Esophagus (tissue), 2 donors: ENCODE measurements around the gene VWCE. TPM values are rescaled to one million over a fixed set of nuclear protein-coding genes. Genes with fewer than 3 reads are reported as not detected.

Experiments used
- H3K27ac ChIP-seq, 2 donors: one replicate each; pipeline ENCODE4 v1.5.1; 2013; ENCODE audit warnings: low read depth in 2 of 2, mild to moderate bottlenecking in 2 of 2, inconsistent platforms in 1 of 2, low read length in 1 of 2, moderate library complexity in 1 of 2
- H3K27me3 ChIP-seq, 2 donors: one replicate each; pipeline ENCODE4 v1.6.1; 2013; ENCODE audit warnings: low read length in 2 of 2, control low read depth in 1 of 2, mild to moderate bottlenecking in 1 of 2; ENCODE audit not compliant: insufficient read depth in 2 of 2, control insufficient read depth in 1 of 2
- H3K36me3 ChIP-seq, 2 donors: one replicate each; pipeline ENCODE4 v1.6.1; 2013; ENCODE audit warnings: low read length in 1 of 2; ENCODE audit not compliant: control insufficient read depth in 2 of 2, insufficient read depth in 2 of 2
- H3K4me1 ChIP-seq, 2 donors: one replicate each; pipeline ENCODE4 v1.6.1; 2013; ENCODE audit warnings: low read length in 1 of 2; ENCODE audit not compliant: control insufficient read depth in 2 of 2, insufficient read depth in 2 of 2
- H3K4me3 ChIP-seq, 2 donors: one replicate each; pipeline ENCODE4 v1.5.1; 2013; ENCODE audit warnings: low read length in 2 of 2, mild to moderate bottlenecking in 2 of 2, low read depth in 1 of 2, moderate library complexity in 1 of 2
- H3K9me3 ChIP-seq, 2 donors: one replicate each; pipeline ENCODE4 v1.6.1; 2013; ENCODE audit warnings: mild to moderate bottlenecking in 2 of 2, low read depth in 1 of 2, low read length in 1 of 2, moderate library complexity in 1 of 2; ENCODE audit not compliant: control insufficient read depth in 2 of 2, insufficient read depth in 1 of 2
- WGBS, 2 donors: extraction: QIAGEN DNeasy Blood & Tissue Kit; methylation state at CpG; one replicate each; pipeline ENCODE4 v1.1.7; 2013; 5-methylcytosine and 5-hydroxymethylcytosine counted together
- polyA plus RNA-seq, 2 donors: library from polyadenylated mRNA; stranded (reverse); fragments of 200-250 nt; gene quantifications; one replicate each; pipeline ENCODE4 v1.2.3, GENCODE V29; 2013
- donor health status: healthy with polysubstance abuse.
- donor health status: Bipolar disorder and iron deficiency.

The VWCE gene
- polyA plus RNA-seq, 2 donors = 0.34 to 0.61 TPM

DNA sequence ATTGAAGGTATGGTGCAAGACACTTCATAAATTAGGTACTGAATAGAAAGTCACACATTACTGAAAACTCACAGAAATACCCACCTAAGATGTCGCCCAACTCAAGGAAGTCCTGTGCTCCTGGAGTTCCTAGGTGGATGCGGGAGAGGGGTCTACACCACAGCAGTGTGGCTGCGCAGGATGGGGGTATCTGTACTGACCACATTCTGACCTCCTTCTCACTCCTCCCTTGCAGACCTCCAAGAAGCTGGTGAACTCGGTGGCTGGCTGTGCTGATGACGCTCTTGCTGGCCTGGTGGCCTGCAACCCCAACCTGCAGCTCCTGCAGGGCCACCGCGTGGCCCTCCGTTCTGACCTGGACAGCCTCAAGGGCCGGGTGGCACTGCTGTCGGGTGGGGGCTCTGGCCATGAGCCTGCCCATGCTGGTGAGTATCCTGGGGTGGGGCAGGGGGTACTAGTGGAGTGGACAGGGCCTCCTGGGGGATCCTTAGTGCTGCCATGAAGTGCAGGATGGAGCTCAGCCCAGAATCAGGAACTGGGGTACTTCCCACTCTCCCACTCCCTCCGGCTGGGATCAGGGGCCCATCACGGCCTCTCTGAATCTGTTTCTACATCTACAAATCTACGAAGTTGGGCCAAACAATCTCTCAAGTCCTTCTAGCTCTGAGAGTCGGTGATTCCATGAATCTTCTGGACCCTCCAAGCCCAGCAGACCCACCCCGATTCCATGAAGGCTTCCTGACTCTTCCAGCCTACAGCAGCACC, 42.8 kb upstream of the VWCE start:
- Histone ChIP-seq H3K27me3 (no peaks in the 10 kb centered on the region), H3K36me3 (peaks cover 0 to 8% of the 10 kb centered on the region in 2 donors), H3K4me3 (no peak overlapping the region), H3K9me3 (no peaks in the 10 kb centered on the region), H3K27ac (no peak overlapping the region), H3K4me1 (peaks cover 3 to 7% of the 10 kb centered on the region in 2 donors)
- WGBS, 2 donors = 90 to 94% methylated on average over 15 of the region's 15 CpGs

DNA sequence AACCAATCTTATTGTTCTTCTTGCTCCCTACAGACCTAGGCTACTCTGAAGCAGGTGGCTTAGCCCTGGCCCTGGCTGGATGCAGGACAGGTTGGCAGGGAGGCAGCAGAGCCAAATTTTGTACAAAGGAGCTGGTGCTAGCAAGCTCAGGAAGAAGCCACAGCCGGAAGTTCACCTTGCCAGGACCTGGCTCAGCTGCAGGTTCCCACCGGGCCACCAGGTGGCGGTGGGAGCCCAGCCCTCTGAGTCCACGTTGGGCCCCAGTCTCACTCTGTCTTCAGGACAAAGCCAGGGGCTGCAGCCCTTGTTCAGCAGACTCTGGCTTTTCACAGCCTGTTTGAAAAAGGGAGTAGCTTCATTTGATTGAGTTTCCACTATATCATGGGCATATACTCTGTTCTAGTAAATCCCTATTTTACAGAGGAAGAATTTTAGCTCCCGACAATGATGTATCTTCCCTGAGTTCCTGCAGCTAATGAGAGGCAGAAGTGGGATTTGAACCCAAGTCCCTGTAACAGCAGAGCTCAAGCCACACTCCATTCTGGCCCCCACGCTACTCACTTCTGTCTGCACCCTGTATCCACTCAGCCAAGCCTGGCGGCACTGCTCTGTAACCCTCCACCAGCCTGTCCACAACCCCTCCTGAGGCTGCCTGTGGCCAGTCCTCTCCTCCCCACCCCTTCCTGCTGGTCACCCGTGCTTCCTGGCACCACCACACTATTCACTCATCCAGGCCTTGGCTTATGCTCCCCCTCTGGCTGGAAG, 41.2 kb upstream of the VWCE start:
- Histone ChIP-seq H3K4me1 (peaks cover 3 to 7% of the 10 kb centered on the region in 2 donors), H3K27ac (peak overlapping the region; percentile 72 to 87), H3K4me3 (no peak overlapping the region), H3K9me3 (no peaks in the 10 kb centered on the region), H3K36me3 (peaks cover 0 to 8% of the 10 kb centered on the region in 2 donors), H3K27me3 (no peaks in the 10 kb centered on the region)
- 28 to 32% methylated on average over 8 of the region's 8 CpGs for WGBS, 2 donors

DNA sequence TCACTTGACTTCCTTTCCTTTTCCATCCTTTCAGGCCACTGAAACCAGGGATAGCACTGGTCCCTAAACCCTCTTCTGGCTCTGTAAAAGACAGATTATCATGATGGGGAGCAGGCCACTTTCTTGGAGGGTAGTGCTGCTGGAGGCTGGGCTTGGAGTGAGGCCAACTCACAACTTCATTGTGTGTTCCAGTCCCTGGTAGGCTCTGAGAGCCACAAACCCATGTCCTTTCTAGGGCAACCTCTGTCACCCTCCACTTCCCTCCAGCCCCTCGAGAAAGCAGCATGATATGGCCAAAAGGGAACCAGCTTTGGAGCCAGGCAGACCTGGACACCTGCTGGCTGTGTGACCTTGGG, 40.2 kb upstream of the VWCE start:
- Histone ChIP-seq H3K4me3 (no peak overlapping the region), H3K27me3 (no peaks in the 10 kb centered on the region), H3K4me1 (peaks cover 3 to 9% of the 10 kb centered on the region in 2 donors), H3K27ac (peak overlapping the region in 1 of 2 donors; percentile 18), H3K9me3 (no peaks in the 10 kb centered on the region), H3K36me3 (peaks cover 0 to 8% of the 10 kb centered on the region in 2 donors)
- WGBS, 2 donors = 63 to 80% methylated on average over 1 of the region's 1 CpG

DNA sequence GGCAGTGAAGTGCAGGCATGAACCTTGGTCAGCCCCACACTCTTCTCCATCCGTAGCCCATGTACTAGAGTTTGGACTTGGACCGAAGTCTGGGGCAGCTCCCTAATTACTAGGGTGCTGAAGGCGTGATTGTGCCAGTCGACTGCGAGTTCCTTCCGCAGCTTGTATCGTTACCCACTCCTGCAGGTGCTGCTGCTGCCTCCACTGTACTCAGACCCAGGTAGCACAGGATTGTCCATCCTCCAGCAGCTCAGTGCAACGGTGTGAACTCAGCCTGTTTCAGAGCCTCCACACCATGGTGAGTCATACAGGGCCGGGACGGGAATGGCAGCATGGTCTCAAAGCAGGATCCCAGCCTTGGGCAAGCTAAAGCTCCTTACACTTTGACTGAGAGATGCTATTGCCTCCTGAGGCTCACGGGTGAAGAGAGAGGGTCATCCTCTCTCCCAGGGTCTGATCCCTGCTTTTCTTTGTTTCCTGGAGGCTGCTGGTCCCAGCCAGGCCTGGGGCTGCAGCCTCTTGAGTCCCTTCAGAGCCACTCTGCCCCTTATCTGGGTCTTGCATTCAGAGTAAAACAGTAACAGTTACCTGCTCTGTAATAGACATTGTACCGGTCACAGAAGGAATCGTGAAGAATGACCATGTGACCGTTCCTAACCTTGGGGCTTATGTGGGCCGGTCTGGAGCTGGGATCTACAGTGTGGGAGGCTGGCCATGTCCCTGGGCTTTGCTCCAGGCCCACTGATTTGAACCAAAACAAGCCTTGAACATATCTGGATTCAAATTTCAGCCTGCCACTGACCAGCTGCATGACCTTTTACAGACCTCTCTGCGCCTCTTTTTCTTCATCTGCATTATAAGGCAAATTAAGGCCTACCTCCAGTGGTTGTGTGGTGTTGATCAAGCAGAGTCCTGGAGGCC, 39.6 kb upstream of the VWCE start:
- WGBS, 2 donors = 66 to 80% methylated on average over 16 of the region's 16 CpGs

DNA sequence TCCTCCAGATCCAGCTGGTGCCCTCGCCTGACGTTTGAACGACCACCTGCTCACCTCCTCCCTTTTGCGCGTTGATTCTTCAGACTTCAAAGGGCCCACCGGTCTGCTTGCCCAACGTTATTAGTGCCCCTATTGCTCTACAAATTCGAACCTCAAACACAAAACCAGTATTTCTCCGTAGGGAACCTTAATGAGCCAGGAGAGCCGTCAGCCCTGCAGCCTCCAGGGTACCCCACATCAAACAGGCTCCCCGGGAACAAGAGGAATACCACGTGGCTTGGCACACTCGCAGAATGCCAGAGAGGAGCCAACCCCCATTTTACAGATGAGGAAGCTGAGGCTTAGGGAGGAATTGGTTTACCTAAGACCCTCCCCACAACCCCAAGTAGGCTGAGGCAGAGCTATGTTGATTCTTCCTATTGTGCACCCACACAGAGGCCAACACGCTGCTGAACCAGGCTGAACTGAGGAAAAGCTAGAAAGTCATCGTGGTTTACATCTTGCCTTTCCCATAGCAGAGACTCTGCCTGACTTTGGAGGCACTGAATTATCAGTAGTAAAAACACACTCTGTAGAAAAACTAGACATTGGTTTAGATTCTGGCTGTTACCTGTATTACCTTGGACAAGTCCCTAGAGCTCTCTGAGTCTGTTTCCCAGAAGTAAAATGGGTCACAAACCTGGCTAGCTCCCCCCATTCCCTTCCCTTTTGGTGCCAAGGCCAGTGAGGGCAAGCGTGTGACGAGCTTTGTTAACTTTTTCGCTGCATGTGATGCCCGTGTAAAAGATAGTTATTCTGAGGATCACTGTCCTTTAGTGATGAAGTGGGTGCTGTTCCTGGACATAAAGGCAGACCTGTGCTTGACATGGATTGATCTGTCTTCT, 38.7 kb upstream of the VWCE start:
- H3K9me3 ChIP-seq = no peaks in the 10 kb centered on the region
- H3K4me1 ChIP-seq = peaks cover 3 to 9% of the 10 kb centered on the region in 2 donors
- 26 to 27% methylated on average over 19 of the region's 19 CpGs for WGBS, 2 donors
- H3K36me3 ChIP-seq = peaks cover 0 to 11% of the 10 kb centered on the region in 2 donors
- peak overlapping the region; percentile 77 to 92 for H3K4me3 ChIP-seq
- no peaks in the 10 kb centered on the region for H3K27me3 ChIP-seq
- H3K27ac ChIP-seq = peak overlapping the region; percentile 89 to 95

More for the DNA sequence above, 39.6 kb upstream of the VWCE start:
- no peaks in the 10 kb centered on the region for H3K27me3 ChIP-seq
- no peak overlapping the region for H3K4me3 ChIP-seq
- peak overlapping the region in 1 of 2 donors; percentile 17 for H3K27ac ChIP-seq
- no peaks in the 10 kb centered on the region for H3K9me3 ChIP-seq
- H3K4me1 ChIP-seq = peaks cover 3 to 9% of the 10 kb centered on the region in 2 donors
- H3K36me3 ChIP-seq = peaks cover 0 to 10% of the 10 kb centered on the region in 2 donors

- peaks cover 2 to 11% of the 10 kb centered on the region in 2 donors for H3K36me3 ChIP-seq
- WGBS, 2 donors = 0 to 1% methylated on average over 71 to 81 of the region's 81 CpGs
- peak within 1 kb of the TSS; percentile 77 to 92 for H3K4me3 ChIP-seq
- H3K27ac ChIP-seq = peak within 1 kb of the TSS; percentile 89 to 95
- peaks cover 3 to 9% of the 10 kb centered on the region in 2 donors for H3K4me1 ChIP-seq
- no peaks in the 10 kb centered on the region for H3K9me3 ChIP-seq
- H3K27me3 ChIP-seq = no peaks in the 10 kb centered on the region
These were observed 37.9 kb upstream of the VWCE start, which contains the start of the genes DDB1 and TKFC for GRCh38 chr11:61332797-61333549. Gene DDB1, minus strand, starts transcription at chr11:61333105. Its CDS starts 137 bp downstream, at chr11:61332968. Gene TKFC, plus strand, starts transcription at chr11:61333228. Its CDS starts 1,501 bp downstream, at chr11:61334729.

GRCh38 chr11:61332281-61332796, 37.2 kb upstream of the VWCE start:
- peak overlapping the region; percentile 70 to 95 for H3K27ac ChIP-seq
- H3K4me3 ChIP-seq = peak overlapping the region; percentile 77 to 92
- no peaks in the 10 kb centered on the region for H3K27me3 ChIP-seq
- no peaks in the 10 kb centered on the region for H3K9me3 ChIP-seq
- peaks cover 2 to 11% of the 10 kb centered on the region in 2 donors for H3K36me3 ChIP-seq
- H3K4me1 ChIP-seq = peaks cover 3 to 9% of the 10 kb centered on the region in 2 donors
- WGBS, 2 donors = 1% methylated on average over 24 of the region's 24 CpGs

- Histone ChIP-seq H3K4me1 (peaks cover 3 to 7% of the 10 kb centered on the region in 2 donors), H3K27me3 (no peaks in the 10 kb centered on the region), H3K4me3 (peak overlapping the region in 1 of 2 donors; percentile 77), H3K9me3 (no peaks in the 10 kb centered on the region), H3K36me3 (peaks cover 2 to 11% of the 10 kb centered on the region in 2 donors), H3K27ac (no peak overlapping the region)
- WGBS, 2 donors = 54% methylated on average over 6 of the region's 6 CpGs
These were observed 36.5 kb upstream of the VWCE start for GRCh38 chr11:61331651-61332050.
